ENCODE results near the gene IFITM5.
A peak's percentile ranks its signal among the peaks of the same experiment; 100 is the strongest.
"Not testable (repeated sequence)": the region's sequence is repeated elsewhere in the genome, so short reads cannot be mapped to it uniquely, and the experiment has no call there.

The IFITM5 gene

GRCh38 chr11:293852-294661 lies 5.3 kb downstream of the IFITM5 start:
- DNase-seq = no peak

GRCh38 chr11:293271-293851 lies 6.0 kb downstream of the IFITM5 start:
- DNase-seq = no peak

- DNase-seq = no peak
Observed at GRCh38 chr11:292211-293121, 6.9 kb downstream of the IFITM5 start.

GRCh38 chr11:291281-292210 lies 7.8 kb downstream of the IFITM5 start:
- DNase-seq = no peak

- no peak for DNase-seq
Observed at GRCh38 chr11:290621-291231, 8.6 kb downstream of the IFITM5 start.

- DNase-seq = no peak
Observed at GRCh38 chr11:289712-290620, 9.4 kb downstream of the IFITM5 start.

- DNase-seq = peak; percentile 45
Observed at GRCh38 chr11:289398-289711, 10.0 kb downstream of the IFITM5 start.

- peak; percentile 38 for DNase-seq
Observed at GRCh38 chr11:288478-289397, 10.6 kb downstream of the IFITM5 start, which contains the start of gene PGGHG. Gene PGGHG (plus strand): TSS chr11:289126. CDS start chr11:289817, 691 bp downstream.

GRCh38 chr11:287821-288477 lies 11.4 kb downstream of the IFITM5 start:
- no peak for DNase-seq

- DNase-seq = not testable (repeated sequence)
Observed at GRCh38 chr11:286977-287820, 12.1 kb downstream of the IFITM5 start.

- no peak for DNase-seq
Observed at GRCh38 chr11:285894-286220, 13.5 kb downstream of the IFITM5 start.

GRCh38 chr11:285021-285893 lies 14.1 kb downstream of the IFITM5 start:
- no peak for DNase-seq

- DNase-seq = no peak
Observed at GRCh38 chr11:284105-285020, 15.0 kb downstream of the IFITM5 start.

GRCh38 chr11:283405-284104 lies 15.8 kb downstream of the IFITM5 start:
- no peak for DNase-seq

GRCh38 chr11:282630-283360 lies 16.5 kb downstream of the IFITM5 start:
- DNase-seq = no peak

Data from activated T-cell treated with anti-CD3 and anti-CD28 coated beads for 4 hours (primary cell).